HepG2 (cell line): Measurements from ENCODE around the gene RYR2. TPM values are rescaled to one million over a fixed set of nuclear protein-coding genes. Genes with fewer than 3 reads are reported as not detected.

Experiments
- ATAC-seq: fragments of 200-7000 bp; cut with Tn5 transposase; 3 replicates; pipeline ENCODE4 v1.9.1; 2020; ENCODE audit warnings: mild to moderate bottlenecking, moderate library complexity
- BruUV-seq: library from RNA; stranded (reverse); fragments of 400-500 nt; replicated peaks from 2 replicates; lab custom pipeline; 2021; lab: Mats Ljungman, UMichigan
- CTCF ChIA-PET: fragments of 300-600 bp; formaldehyde crosslinking; extraction: SDS; loops from one replicate; lab custom pipeline; 2021; ENCODE audit warnings: low total read pairs, inconsistent platforms, low intra/inter-chr PET ratio; lab: Yijun Ruan, JAX
- POLR2A ChIA-PET: fragments of 350-600 bp; sonication (Branson Sonifier 250); formaldehyde crosslinking; loops from one replicate; lab custom pipeline; 2020; ENCODE audit warnings: antibody characterized with exemption, inconsistent platforms; lab: Yijun Ruan, JAX
- DNase-seq: peaks from one replicate; pipeline ENCODE4 v3.0.0-alpha.2; 2015; ENCODE audit warnings: low spot score
- FAIRE-seq: peaks from 3 replicates; lab custom pipeline; 2011; peaks lifted over from hg19 to GRCh38; lab: Jason Lieb, UNC
- H2AFZ ChIP-seq: one replicate; pipeline ENCODE4 v1.6.1; 2011; ENCODE audit warnings: low read length, inconsistent platforms
- H3K27ac ChIP-seq: fragments of 300-600 bp; 3 replicates; pipeline ENCODE4 v1.8.0; 2011; ENCODE audit warnings: mixed run types, mild to moderate bottlenecking, mixed read lengths, low read length, inconsistent platforms; ENCODE audit not compliant: insufficient read depth; ENCODE audit errors: extremely low read length
- H3K27me3 ChIP-seq, 2 experiments: fragments of 200-600 bp in 1 of 2; 2 replicates in 1 of 2; 3 replicates in 1 of 2; pipeline versions ENCODE4 v1.6.0 to v1.8.0; 2011; ENCODE audit warnings: low read length in 2 of 2, mild to moderate bottlenecking in 2 of 2, moderate library complexity in 2 of 2, inconsistent platforms in 1 of 2; ENCODE audit not compliant: insufficient read depth in 2 of 2, control insufficient read depth in 1 of 2
- H3K36me3 ChIP-seq, 2 experiments: fragments of 200-600 bp in 1 of 2; replicated peaks in 1 of 2; 2 replicates in 1 of 2; 3 replicates in 1 of 2; pipeline versions ENCODE4 v1.5.1 to v1.8.0; 2011; ENCODE audit warnings: low read length in 2 of 2, inconsistent platforms in 1 of 2; ENCODE audit not compliant: insufficient read depth in 2 of 2, control insufficient read depth in 1 of 2
- H3K4me1 ChIP-seq: 2 replicates; pipeline ENCODE4 v1.5.1; 2012; ENCODE audit warnings: low read length, inconsistent platforms; ENCODE audit not compliant: insufficient read depth
- H3K4me2 ChIP-seq: 2 replicates; pipeline ENCODE4 v1.6.0; 2011; ENCODE audit warnings: low read depth, low read length, inconsistent platforms
- H3K4me3 ChIP-seq, 3 experiments: fragments of 200-600 bp in 1 of 3; sonication (generic), shearing (Covaris generic) in 1 of 3; replicated peaks in 1 of 3; 2 replicates each; pipeline ENCODE4 v1.5.1; 2011 to 2016; ENCODE audit warnings: low read length in 3 of 3, inconsistent platforms in 2 of 3, low read depth in 2 of 3, mild to moderate bottlenecking in 2 of 3, control low read depth in 1 of 3, mixed read lengths in 1 of 3; ENCODE audit not compliant: insufficient read depth in 1 of 3
- H3K79me2 ChIP-seq: one replicate; pipeline ENCODE4 v1.6.1; 2011; ENCODE audit warnings: low read length, inconsistent platforms; ENCODE audit not compliant: insufficient read depth
- H3K9ac ChIP-seq: 2 replicates; pipeline ENCODE4 v1.6.0; 2011; ENCODE audit warnings: mild to moderate bottlenecking, low read depth, low read length, inconsistent platforms; ENCODE audit not compliant: insufficient read depth
- H3K9me3 ChIP-seq: 2 replicates; pipeline ENCODE4 v1.5.1; 2012; ENCODE audit warnings: mild to moderate bottlenecking, low read length
- H4K20me1 ChIP-seq: 2 replicates; pipeline ENCODE4 v1.6.0; 2011; ENCODE audit warnings: inconsistent platforms, mild to moderate bottlenecking, low read length, moderate library complexity; ENCODE audit not compliant: insufficient read depth
- HIC2 ChIP-seq: sonication (generic); formaldehyde crosslinking; IDR thresholded peaks from 2 replicates; pipeline ENCODE4 v1.9.0; 2022; ENCODE audit warnings: low read depth, missing genetic modification reagents
- SSRP1 ChIP-seq: IDR thresholded peaks from 2 replicates; pipeline ENCODE4 v1.6.1; 2016; ENCODE audit warnings: control low read depth
- TMF1 ChIP-seq: sonication (generic); formaldehyde crosslinking; IDR thresholded peaks from 2 replicates; pipeline ENCODE4 v1.8.1; 2022; ENCODE audit warnings: low read depth, missing genetic modification reagents
- ZBTB7B ChIP-seq: sonication (generic); formaldehyde crosslinking; IDR thresholded peaks from 2 replicates; pipeline ENCODE4 v1.4.0; 2020; ENCODE audit warnings: missing genetic modification reagents
- ZNF407 ChIP-seq: sonication (generic); formaldehyde crosslinking; IDR thresholded peaks from one replicate; pipeline ENCODE4 v1.5.1; 2020; ENCODE audit warnings: mild to moderate bottlenecking, missing genetic modification reagents; ENCODE audit errors: not compliant biosample characterization
- ZNF747 ChIP-seq: sonication (generic); formaldehyde crosslinking; IDR thresholded peaks from 2 replicates; pipeline ENCODE4 v1.8.1; 2023; ENCODE audit warnings: missing genetic modification reagents, mild to moderate bottlenecking, borderline replicate concordance
- ZNF850 ChIP-seq: sonication (generic); formaldehyde crosslinking; conservative IDR thresholded peaks from 2 replicates; pipeline ENCODE4 v1.9.0; 2021; ENCODE audit warnings: mild to moderate bottlenecking, missing genetic modification reagents
- WGBS: methylation state at CpG from one replicate; pipeline ENCODE4 v1.1.6; 2017; ENCODE audit warnings: low lambda C conversion rate; 5-methylcytosine and 5-hydroxymethylcytosine counted together
- in situ Hi-C: cut with HindIII; loops from 2 replicates; pipeline ENCODE4 v1.10.0; 2017; ENCODE audit warnings: low pct_unique_long_range_greater_than_20kb; ENCODE audit not compliant: extremely low pct_ligation_motif_present
- intact Hi-C: fragments of 100-400 bp; cut with micrococcal nuclease; formaldehyde crosslinking; loops from one replicate; pipeline ENCODE4 v1.10.0; 2022; ENCODE audit not compliant: unreplicated experiment
- polyA plus RNA-seq, 8 experiments: library from polyadenylated mRNA; depleted of rRNA in 3 of 8; stranded (reverse) in 7 of 8; unstranded in 1 of 8; fragments of >200 nt; fragmentation: Illumina TruSeq in 4 of 8; extraction: Trizol in 4 of 8; gene quantifications; 2 replicates each; pipeline versions ENCODE4 v1.2.1 to v1.2.3, GENCODE V29; 2011 to 2016; ENCODE audit warnings: low read depth in 4 of 8, missing spikeins in 1 of 8, mixed read lengths in 1 of 8; ENCODE audit not compliant: insufficient read depth in 1 of 8
- total RNA-seq, 5 experiments: library from RNA; depleted of rRNA; stranded (reverse); fragments of >200 nt; fragmentation: Illumina TruSeq; extraction: Trizol; gene quantifications; 2 replicates each; pipeline ENCODE4 v1.2.3, GENCODE V29; 2016; ENCODE audit warnings: low read depth in 1 of 5

RYR2 gene
- total and polyA plus RNA-seq, 2 of the 13 experiments (the other 11 are each of a cell fraction or from before 2014, with no cell fraction given): not detected

- 0% methylated on average over 3 of the region's 3 CpGs for WGBS
- no peak for TF ChIP-seq SSRP1 (CRISPR knock-in tag)
- no peaks in the 10 kb centered on the region for H3K79me2 ChIP-seq
- H3K27me3 ChIP-seq: peaks cover 1 to 20% of the 10 kb centered on the region in 2 experiments; a peak in 2 of 5 replicates
- no TSS peak for BruUV-seq
- ChIA-PET CTCF (no interaction called here), POLR2A (no interaction called here)
- DNase-seq (no peak), ATAC-seq (no peak), FAIRE-seq (no peak)
- H3K4me3 ChIP-seq: no peak overlapping the region
- H3K4me1 ChIP-seq: no peaks in the 10 kb centered on the region
- no peaks in the 10 kb centered on the region for H3K36me3 ChIP-seq
- no peak overlapping the region for H3K9ac ChIP-seq
- intact Hi-C loops (no loop called here), in situ Hi-C loops (no loop called here)
- H3K9me3 ChIP-seq: no peaks in the 10 kb centered on the region
- no peak overlapping the region for H3K27ac ChIP-seq
- H3K4me2 ChIP-seq: no peak overlapping the region
- no peaks in the 10 kb centered on the region for H4K20me1 ChIP-seq
- H2AFZ ChIP-seq: no peak overlapping the region
Observed at GRCh38 chr1:236998546-236998945, 43.4 kb upstream of the RYR2 start.

GRCh38 chr1:237000191-237000590 lies 41.8 kb upstream of the RYR2 start:
- Histone ChIP-seq H2AFZ (no peak overlapping the region), H3K27me3 (peaks cover 1 to 20% of the 10 kb centered on the region in 2 experiments; a peak in 2 of 5 replicates), H4K20me1 (no peaks in the 10 kb centered on the region), H3K4me3 (no peak overlapping the region), H3K4me1 (no peaks in the 10 kb centered on the region), H3K36me3 (no peaks in the 10 kb centered on the region), H3K4me2 (no peak overlapping the region), H3K9me3 (no peaks in the 10 kb centered on the region), H3K79me2 (no peaks in the 10 kb centered on the region), H3K27ac (no peak overlapping the region), H3K9ac (no peak overlapping the region)
- intact Hi-C loops: no loop called here
- BruUV-seq: no TSS peak
- ChIA-PET POLR2A (no interaction called here), CTCF (no interaction called here)
- ATAC-seq (no peak), DNase-seq (no peak), FAIRE-seq (no peak)
- WGBS: 40% methylated on average over 4 of the region's 4 CpGs
- in situ Hi-C loops: no loop called here
- TF ChIP-seq TMF1 (CRISPR knock-in tag) (no peak), ZNF850 (CRISPR knock-in tag) (no peak), ZBTB7B (CRISPR knock-in tag) (no peak), ZNF747 (no peak), HIC2 (no peak), ZNF407 (CRISPR knock-in tag) (no peak)
